GM12865 (cell line): ENCODE measurements around the gene FAM131B.

ENCODE experiments used
- DNase-seq: peaks from one replicate; pipeline ENCODE4 v3.0.0; 2010; ENCODE audit warnings: low read depth
- H3K4me3 ChIP-seq: 2 replicates; pipeline ENCODE4 v1.5.1; 2011; ENCODE audit warnings: mild to moderate bottlenecking, low read depth, low read length, control low read depth
- TF ChIP-seq, protein P1 (sequence below): IDR thresholded peaks from 2 replicates; pipeline ENCODE4 v1.5.1; 2011; ENCODE audit warnings: low read length, control low read depth, low read depth, inconsistent platforms; ENCODE audit not compliant: insufficient read depth; ENCODE audit errors: missing control alignments

The FAM131B gene

GRCh38 chr7:143320620-143321019, 41.9 kb downstream of the FAM131B start:
- DNase-seq = no peak
- TF ChIP-seq, protein P1, sequence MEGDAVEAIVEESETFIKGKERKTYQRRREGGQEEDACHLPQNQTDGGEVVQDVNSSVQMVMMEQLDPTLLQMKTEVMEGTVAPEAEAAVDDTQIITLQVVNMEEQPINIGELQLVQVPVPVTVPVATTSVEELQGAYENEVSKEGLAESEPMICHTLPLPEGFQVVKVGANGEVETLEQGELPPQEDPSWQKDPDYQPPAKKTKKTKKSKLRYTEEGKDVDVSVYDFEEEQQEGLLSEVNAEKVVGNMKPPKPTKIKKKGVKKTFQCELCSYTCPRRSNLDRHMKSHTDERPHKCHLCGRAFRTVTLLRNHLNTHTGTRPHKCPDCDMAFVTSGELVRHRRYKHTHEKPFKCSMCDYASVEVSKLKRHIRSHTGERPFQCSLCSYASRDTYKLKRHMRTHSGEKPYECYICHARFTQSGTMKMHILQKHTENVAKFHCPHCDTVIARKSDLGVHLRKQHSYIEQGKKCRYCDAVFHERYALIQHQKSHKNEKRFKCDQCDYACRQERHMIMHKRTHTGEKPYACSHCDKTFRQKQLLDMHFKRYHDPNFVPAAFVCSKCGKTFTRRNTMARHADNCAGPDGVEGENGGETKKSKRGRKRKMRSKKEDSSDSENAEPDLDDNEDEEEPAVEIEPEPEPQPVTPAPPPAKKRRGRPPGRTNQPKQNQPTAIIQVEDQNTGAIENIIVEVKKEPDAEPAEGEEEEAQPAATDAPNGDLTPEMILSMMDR = no peak

DNA sequence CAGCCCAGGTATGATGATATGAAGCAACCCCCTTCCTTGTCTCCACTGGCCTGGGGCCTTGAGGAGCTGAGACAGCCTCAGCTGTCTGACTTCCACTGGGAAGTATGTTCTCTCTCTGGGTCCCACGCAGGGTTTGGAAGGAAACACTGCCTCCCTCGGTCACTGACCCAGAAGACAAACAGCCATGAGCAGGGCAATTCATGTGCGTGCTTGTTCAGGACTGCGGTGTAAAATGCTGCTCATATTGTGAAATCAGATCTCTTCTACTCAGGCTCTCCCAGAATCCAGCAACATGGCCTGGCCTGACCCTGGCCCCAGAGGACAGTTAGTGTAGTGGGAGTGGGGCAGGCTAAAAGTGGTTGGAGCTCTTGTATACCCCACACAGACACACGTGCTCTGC, 43.9 kb downstream of the FAM131B start:
- no peak overlapping the region for H3K4me3 ChIP-seq
- no peak for DNase-seq
- TF ChIP-seq, protein P1 = no peak

More at GRCh38 chr7:143320620-143321019, 41.9 kb downstream of the FAM131B start:
- H3K4me3 ChIP-seq = no peak overlapping the region

- TF ChIP-seq, protein P1 = no peak
- no peak for DNase-seq
- no peak overlapping the region for H3K4me3 ChIP-seq
These were observed 46.0 kb downstream of the FAM131B start for GRCh38 chr7:143316492-143316891.

GRCh38 chr7:143315776-143316175, 46.7 kb downstream of the FAM131B start, which contains the start of gene CLCN1:
TSS of gene CLCN1 (plus strand) at chr7:143316111. CDS start at chr7:143316213, 102 bp downstream.
- TF ChIP-seq, protein P1 = no peak
- H3K4me3 ChIP-seq = no peak within 1 kb of the TSS
- DNase-seq = no peak

- no peak overlapping the region for H3K4me3 ChIP-seq
- TF ChIP-seq, protein P1 = no peak
- DNase-seq = no peak
These were observed 48.4 kb downstream of the FAM131B start for GRCh38 chr7:143314127-143314526.

GRCh38 chr7:143308632-143309031, 53.9 kb downstream of the FAM131B start:
- DNase-seq = no peak
- H3K4me3 ChIP-seq = no peak overlapping the region
- TF ChIP-seq, protein P1 = no peak

GRCh38 chr7:143305423-143306070, 57.0 kb downstream of the FAM131B start:
- no peak overlapping the region for H3K4me3 ChIP-seq
- DNase-seq = peak; percentile 72
- TF ChIP-seq, protein P1 = peak; percentile 74
